HUES48 (cell line): Measurements from ENCODE around the gene ATP5PF.

ENCODE experiments used
- H3K27ac ChIP-seq: one replicate; pipeline ENCODE4 v1.7.0; 2013; ENCODE audit warnings: low read depth, low read length, inconsistent platforms
- H3K27me3 ChIP-seq: 2 replicates; pipeline ENCODE4 v1.6.1; 2013; ENCODE audit warnings: mild to moderate bottlenecking, low read length; ENCODE audit not compliant: control insufficient read depth, insufficient read depth
- H3K36me3 ChIP-seq: 2 replicates; pipeline ENCODE4 v1.6.1; 2013; ENCODE audit warnings: low read length; ENCODE audit not compliant: control insufficient read depth, insufficient read depth
- H3K4me1 ChIP-seq: 2 replicates; pipeline ENCODE4 v1.6.1; 2013; ENCODE audit warnings: mild to moderate bottlenecking, low read length; ENCODE audit not compliant: control insufficient read depth, insufficient read depth
- H3K4me3 ChIP-seq: 2 replicates; pipeline ENCODE4 v1.5.1; 2013; ENCODE audit warnings: mild to moderate bottlenecking, low read depth, low read length
- H3K9ac ChIP-seq: 2 replicates; pipeline ENCODE4 v1.6.1; 2013; ENCODE audit warnings: mild to moderate bottlenecking, low read depth, low read length, moderate library complexity
- H3K9me3 ChIP-seq: 2 replicates; pipeline ENCODE4 v1.6.1; 2013; ENCODE audit warnings: low read length; ENCODE audit not compliant: control insufficient read depth, insufficient read depth

The ATP5PF gene

DNA sequence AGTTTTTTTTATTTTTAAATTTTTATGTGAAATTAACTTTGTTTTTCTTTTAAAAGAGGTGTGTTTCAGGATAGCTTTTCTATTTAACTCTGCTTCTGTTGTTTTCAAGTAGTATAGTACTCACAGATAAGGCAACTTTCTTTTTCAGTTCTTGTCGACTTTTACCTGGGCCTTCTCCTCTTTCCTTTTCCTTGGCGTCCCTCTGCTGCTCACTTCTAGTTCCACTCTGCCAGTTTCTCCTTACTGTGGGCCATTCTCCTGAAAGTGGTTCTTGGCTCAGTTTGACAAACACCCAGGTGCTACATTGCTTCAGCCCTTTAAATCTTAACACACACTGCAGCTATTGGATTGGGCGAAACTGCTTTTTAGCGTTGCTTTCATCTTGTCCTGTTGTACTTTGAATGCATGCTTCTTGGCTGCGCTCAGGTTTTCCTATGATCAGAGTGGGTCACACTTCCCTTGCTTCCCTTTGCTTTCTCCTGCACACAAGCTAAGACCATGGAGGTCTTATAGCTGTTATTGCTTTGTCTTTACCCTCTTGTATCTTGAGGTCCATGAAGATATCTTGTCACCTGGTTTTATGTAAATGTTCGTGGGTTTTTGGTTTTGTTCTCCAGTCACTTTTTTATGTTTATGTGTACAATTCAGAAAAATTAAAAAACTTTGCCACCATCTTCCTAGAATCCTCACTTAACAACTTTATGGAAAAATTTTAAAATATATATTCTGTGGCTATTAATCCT is 21.7 kb upstream of the ATP5PF start:
- no peak overlapping the region for H3K4me3 ChIP-seq
- H3K9ac ChIP-seq, result no peak overlapping the region
- no peak overlapping the region for H3K27ac ChIP-seq
- no peaks in the 10 kb centered on the region for H3K9me3 ChIP-seq
- peaks cover 88% of the 10 kb centered on the region for H3K36me3 ChIP-seq
- H3K27me3 ChIP-seq, result no peaks in the 10 kb centered on the region
- H3K4me1 ChIP-seq, result no peaks in the 10 kb centered on the region

DNA sequence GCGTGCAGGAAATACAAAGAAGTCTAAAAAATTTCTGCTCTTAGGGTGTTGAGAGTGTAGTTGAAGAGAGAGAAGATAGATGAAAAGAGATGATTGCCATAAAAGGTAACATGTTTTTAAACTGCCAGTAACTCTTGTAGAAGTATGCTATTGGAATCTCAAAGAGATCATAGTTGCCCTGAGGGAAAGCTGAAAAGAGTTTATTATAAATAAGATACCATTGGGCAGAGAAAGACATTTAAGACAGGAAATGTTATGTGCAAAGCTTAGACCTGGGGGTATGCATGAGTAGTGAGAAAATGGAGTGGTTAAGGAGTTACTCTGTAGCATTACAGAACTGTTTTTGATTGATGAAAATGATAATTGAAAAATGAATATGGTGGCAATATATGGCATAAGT is 17.7 kb upstream of the ATP5PF start:
- H3K27ac ChIP-seq, result no peak overlapping the region
- H3K36me3 ChIP-seq, result peaks cover 76% of the 10 kb centered on the region

DNA sequence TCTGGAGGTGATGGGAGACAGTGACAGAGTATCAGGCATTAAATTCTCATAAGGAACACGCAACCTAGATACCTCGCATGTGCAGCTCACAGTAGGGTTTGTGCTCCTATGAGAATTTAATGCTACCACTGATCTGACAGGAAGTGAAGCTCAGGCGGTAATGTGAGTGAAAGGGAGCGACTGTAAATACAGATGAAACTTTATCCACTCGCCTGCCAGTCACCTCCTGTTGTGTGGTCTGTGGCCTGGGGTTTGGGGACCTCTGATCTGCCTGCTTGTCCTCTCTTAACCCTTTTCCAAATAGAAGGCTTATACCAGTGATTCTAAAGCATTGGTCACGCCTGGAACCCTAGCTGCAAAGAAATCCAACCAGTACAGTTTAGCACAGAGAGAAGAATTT is 15.4 kb upstream of the ATP5PF start:
- Histone ChIP-seq H3K4me1 (no peaks in the 10 kb centered on the region), H3K9ac (no peak overlapping the region), H3K27ac (no peak overlapping the region), H3K36me3 (peaks cover 78% of the 10 kb centered on the region), H3K27me3 (no peaks in the 10 kb centered on the region), H3K9me3 (no peaks in the 10 kb centered on the region), H3K4me3 (no peak overlapping the region)

More for the DNA sequence above, 17.7 kb upstream of the ATP5PF start:
- Histone ChIP-seq H3K4me1 (no peaks in the 10 kb centered on the region), H3K4me3 (no peak overlapping the region), H3K9me3 (no peaks in the 10 kb centered on the region), H3K9ac (no peak overlapping the region), H3K27me3 (no peaks in the 10 kb centered on the region)

DNA sequence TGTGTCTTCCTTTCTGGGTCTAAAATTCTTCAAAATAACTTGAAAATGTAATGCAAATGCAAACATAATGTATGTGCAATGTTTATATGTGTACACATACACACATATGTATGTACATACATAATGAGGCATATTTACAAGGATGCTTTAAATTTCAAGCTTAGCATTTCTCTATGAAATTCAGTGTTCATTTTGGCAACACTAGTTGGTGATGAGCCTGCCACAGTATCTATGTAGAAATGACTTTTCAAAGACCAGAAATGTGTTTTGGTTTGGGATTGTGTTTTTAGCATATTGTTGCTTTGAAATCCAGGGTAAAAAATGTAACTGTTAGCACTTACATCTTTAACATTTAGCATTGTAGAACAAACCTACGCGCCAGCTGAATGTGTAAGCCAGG is 10.2 kb upstream of the ATP5PF start:
- Histone ChIP-seq H3K9me3 (no peaks in the 10 kb centered on the region), H3K9ac (no peak overlapping the region), H3K4me1 (no peaks in the 10 kb centered on the region), H3K27ac (no peak overlapping the region), H3K4me3 (no peak overlapping the region), H3K27me3 (no peaks in the 10 kb centered on the region), H3K36me3 (peaks cover 55% of the 10 kb centered on the region)

DNA sequence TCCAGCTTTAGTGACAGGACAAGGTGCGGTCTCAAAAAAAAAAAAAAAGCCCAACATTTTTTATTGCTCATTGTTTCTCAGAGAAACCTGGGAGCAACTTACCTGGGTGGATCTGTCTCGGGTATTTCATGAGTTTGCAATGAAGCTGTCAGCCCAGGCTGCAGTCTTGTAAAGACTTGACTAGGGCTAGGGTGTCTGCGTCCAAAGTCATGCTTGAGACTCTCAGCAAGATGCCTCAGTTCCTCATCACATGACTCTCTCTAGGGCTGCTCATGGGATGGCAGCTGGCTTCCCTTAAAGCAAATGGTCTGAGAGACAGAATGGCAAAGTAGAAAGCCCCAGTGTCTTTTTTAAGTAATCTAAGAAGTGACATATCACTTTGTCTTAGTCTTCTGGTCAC is 8.2 kb upstream of the ATP5PF start:
- peaks cover 36% of the 10 kb centered on the region for H3K36me3 ChIP-seq
- no peak overlapping the region for H3K9ac ChIP-seq
- no peaks in the 10 kb centered on the region for H3K27me3 ChIP-seq
- no peaks in the 10 kb centered on the region for H3K4me1 ChIP-seq
- no peak overlapping the region for H3K4me3 ChIP-seq
- H3K27ac ChIP-seq, result no peak overlapping the region
- H3K9me3 ChIP-seq, result no peaks in the 10 kb centered on the region

DNA sequence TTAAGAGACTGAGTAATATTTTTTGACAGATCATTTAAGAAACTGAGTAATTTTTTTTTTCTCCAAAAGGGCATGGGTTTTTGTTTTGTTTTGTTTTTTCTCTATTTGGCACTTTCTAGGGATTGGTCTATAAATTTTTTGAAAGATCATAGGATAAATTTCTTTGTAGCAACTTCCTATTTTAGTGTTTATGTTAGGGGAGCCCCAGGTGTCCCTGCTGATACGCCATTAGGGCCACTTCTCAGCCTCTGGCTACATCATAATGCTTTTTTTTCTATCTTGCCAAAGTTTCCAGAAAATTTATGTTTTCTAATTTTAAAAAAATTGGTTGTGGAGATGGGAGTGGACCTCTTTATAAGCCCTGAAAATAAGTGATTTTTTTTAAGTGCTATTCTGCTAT is 2.7 kb upstream of the ATP5PF start:
- Histone ChIP-seq H3K27ac (no peak overlapping the region), H3K4me1 (peaks cover 16% of the 10 kb centered on the region), H3K36me3 (peaks cover 10% of the 10 kb centered on the region; the same call in 1 of the 2 replicates), H3K4me3 (no peak overlapping the region), H3K9me3 (no peaks in the 10 kb centered on the region), H3K27me3 (no peaks in the 10 kb centered on the region), H3K9ac (no peak overlapping the region)

DNA sequence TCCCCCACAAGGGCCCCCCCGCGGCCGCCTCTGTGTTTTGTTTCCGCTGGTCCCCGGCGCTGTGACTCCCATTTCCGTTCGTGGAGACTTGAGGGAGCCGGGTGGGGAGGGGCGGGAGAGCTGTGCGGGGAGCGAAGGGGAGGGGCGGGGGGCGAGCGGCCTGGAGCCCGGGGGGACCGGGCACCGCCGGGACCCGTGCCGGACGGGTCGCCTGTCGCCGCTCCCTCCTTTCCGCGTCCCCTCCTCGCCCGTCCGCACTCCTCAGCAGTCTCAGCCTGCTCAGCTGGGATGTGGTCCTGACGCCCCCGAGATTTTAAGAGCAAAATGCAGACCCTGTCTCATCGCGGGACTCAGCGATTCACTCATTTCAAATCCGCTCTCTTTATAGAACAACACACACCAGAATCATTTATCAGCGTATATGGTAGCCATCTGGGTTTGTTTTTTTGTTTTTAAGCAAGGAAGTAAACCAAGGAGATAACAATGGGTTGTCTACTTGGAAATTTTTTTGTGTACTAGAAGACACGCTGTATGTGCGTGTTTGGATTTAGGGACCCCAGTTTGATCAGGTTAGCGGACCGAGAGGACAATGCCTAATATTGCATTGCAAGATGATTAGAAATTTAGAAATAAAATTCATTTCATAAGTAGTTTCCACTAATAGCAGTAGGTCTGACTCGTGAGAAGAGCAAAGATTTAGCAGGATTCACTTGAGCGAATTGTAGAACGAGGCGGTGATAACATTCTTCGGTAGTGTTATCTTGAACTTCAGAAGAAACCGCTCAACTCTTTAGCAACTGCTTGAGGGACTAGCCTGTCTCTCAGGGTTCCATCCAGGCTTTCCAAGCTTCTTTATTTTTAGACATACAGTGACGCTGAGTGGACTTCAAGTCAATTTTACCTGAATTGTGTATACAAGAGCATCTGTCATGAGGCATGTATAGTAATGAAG is 1.2 kb upstream of the ATP5PF start:
- Histone ChIP-seq H3K27me3 (no peaks in the 10 kb centered on the region), H3K4me1 (peaks cover 16% of the 10 kb centered on the region), H3K36me3 (no peaks in the 10 kb centered on the region), H3K27ac (peak overlapping the region; percentile 99), H3K9ac (peak overlapping the region; percentile 100), H3K4me3 (peak overlapping the region; percentile 97), H3K9me3 (no peaks in the 10 kb centered on the region)

DNA sequence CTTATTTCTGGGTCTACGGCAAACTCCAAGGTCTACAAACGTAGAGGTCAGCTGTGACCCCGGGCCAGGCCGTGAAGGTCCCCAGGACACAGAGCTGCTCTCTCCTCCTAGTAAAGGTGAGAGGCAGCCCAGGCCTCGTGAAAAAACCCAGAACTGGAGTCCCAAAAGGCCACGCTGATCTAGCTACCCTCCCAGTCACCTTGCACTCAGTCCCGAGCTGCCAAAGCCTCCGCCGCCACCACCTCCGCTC is 125 bp downstream of the ATP5PF start:
- peaks cover 7% of the 10 kb centered on the region for H3K36me3 ChIP-seq
- no peaks in the 10 kb centered on the region for H3K27me3 ChIP-seq
- H3K9me3 ChIP-seq, result no peaks in the 10 kb centered on the region
- peaks cover 16% of the 10 kb centered on the region for H3K4me1 ChIP-seq
- peak overlapping the region; percentile 78 for H3K9ac ChIP-seq
- peak overlapping the region; percentile 97 for H3K4me3 ChIP-seq
- H3K27ac ChIP-seq, result peak overlapping the region; percentile 99

DNA sequence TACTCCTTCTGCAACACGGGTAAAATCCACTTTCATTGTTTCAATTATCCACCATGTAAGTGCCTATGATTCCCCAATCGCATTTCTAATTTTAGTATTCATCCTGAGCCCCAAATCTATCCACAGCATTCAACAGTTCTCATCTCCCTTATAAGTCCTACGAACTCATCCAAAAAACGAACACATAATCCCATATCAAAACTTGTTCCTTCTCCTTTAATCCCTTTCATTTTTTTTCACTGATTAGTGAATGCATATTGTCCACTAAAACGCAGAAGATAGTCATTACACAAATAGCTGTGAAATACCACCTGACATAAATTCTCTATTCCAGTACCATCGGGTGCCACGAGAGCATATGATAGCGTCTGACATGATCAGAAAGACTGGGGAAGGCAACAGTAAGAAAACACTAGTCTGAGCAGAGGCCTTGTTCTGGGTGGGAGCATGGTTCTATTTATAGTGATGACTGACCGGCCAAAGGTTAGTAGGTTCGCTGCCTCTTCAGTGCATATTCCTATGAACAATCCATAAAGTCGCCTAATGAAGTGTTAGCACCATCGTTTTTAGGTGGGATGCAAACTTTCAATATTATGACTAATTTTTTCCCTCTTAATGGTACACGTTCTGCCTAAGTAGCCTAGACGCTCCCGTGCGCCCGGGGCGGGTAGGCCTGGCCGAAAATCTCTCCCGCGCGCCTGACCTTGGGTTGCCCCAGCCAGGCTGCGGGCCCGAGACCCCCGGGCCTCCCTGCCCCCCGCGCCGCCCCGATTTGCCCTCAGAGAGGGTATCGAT is 648 bp downstream of the ATP5PF start:
- H3K4me3 ChIP-seq, result peak overlapping the region; percentile 97

DNA sequence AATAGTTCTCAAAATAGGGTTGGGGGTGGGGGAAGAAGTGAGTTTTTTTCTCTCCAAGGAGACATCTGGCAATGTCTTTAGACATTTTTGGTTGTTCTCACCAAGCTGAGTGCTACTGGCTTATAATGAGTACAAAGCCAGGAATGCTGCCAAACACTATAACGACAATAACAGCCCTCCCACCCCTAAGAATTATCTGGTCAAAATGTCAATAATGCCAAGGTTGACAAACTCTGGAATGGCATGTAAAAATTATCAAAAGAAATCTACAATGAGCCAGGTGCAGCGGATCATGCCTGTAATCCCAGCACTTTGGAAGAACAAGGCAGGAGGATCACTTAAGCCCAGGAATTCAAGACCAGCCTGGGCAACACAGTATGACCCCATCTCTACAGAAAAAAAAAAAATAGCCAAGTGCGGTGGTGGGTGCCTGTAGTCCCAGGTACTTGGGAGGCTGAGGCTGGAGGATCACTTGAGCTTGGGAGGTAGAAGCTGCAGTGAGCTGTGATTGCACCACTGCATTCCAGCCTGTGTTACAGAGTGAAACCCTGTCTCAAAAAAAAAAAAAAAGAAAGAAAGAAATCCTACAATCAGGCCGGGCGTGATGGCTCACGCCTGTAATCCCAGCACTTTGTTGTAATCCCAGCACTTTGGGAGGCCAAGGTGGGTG is 2.5 kb downstream of the ATP5PF start:
- no peak overlapping the region for H3K9ac ChIP-seq
- H3K36me3 ChIP-seq, result peaks cover 30% of the 10 kb centered on the region

More for the DNA sequence above, 648 bp downstream of the ATP5PF start:
- peak overlapping the region; percentile 99 for H3K27ac ChIP-seq
- peaks cover 12% of the 10 kb centered on the region for H3K36me3 ChIP-seq
- H3K27me3 ChIP-seq, result no peaks in the 10 kb centered on the region
- no peaks in the 10 kb centered on the region for H3K9me3 ChIP-seq
- H3K4me1 ChIP-seq, result peaks cover 16% of the 10 kb centered on the region
- H3K9ac ChIP-seq, result peak overlapping the region; percentile 78

More for the DNA sequence above, 2.5 kb downstream of the ATP5PF start:
- H3K4me1 ChIP-seq, result peaks cover 16% of the 10 kb centered on the region
- H3K27me3 ChIP-seq, result no peaks in the 10 kb centered on the region
- H3K27ac ChIP-seq, result peak overlapping the region; percentile 18
- no peak overlapping the region for H3K4me3 ChIP-seq
- H3K9me3 ChIP-seq, result no peaks in the 10 kb centered on the region
